Spleen (tissue), 11 donors: ENCODE data around the gene ARNT2. TPM values are rescaled to one million over a fixed set of nuclear protein-coding genes. Genes with fewer than 3 reads are reported as not detected.

Experiments used
- DNase-seq: peaks from one replicate; pipeline ENCODE4 v3.0.0-alpha.2; 2020
- H3K27ac ChIP-seq, 8 donors: fragments of 200-600 bp; sonication (generic) in 7 of 8; 1 replicate in 4 of 8; 2 replicates in 4 of 8; pipeline versions ENCODE4 v1.5.0 to v1.8.0; 2016 to 2021; ENCODE audit warnings: inconsistent platforms in 4 of 8, mild to moderate bottlenecking in 4 of 8, moderate library complexity in 1 of 8
- H3K27me3 ChIP-seq, 7 donors: fragments of 200-600 bp; sonication (generic) in 6 of 7; replicated peaks in 1 of 7; 1 replicate in 4 of 7; 2 replicates in 3 of 7; pipeline versions ENCODE4 v1.5.0 to v1.8.0; 2016 to 2021; ENCODE audit warnings: inconsistent platforms in 3 of 7, mild to moderate bottlenecking in 1 of 7
- H3K36me3 ChIP-seq, 6 donors: fragments of 200-600 bp; sonication (generic) in 5 of 6; 1 replicate in 4 of 6; 2 replicates in 2 of 6; pipeline versions ENCODE4 v1.5.0 to v1.8.0; 2016 to 2021; ENCODE audit warnings: inconsistent platforms in 2 of 6
- H3K4me1 ChIP-seq, 6 donors: fragments of 200-600 bp; sonication (generic) in 5 of 6; 1 replicate in 3 of 6; 2 replicates in 3 of 6; pipeline versions ENCODE4 v1.5.0 to v1.8.0; 2016 to 2021; ENCODE audit warnings: inconsistent platforms in 3 of 6
- H3K4me3 ChIP-seq, 8 donors: fragments of 200-600 bp; sonication (generic) in 7 of 8; 1 replicate in 4 of 8; 2 replicates in 4 of 8; pipeline versions ENCODE4 v1.5.0 to v1.8.0; 2016 to 2021; ENCODE audit warnings: inconsistent platforms in 4 of 8, mild to moderate bottlenecking in 4 of 8, moderate library complexity in 2 of 8
- H3K9me3 ChIP-seq, 8 donors: fragments of 200-600 bp; sonication (generic) in 7 of 8; 1 replicate in 4 of 8; 2 replicates in 4 of 8; pipeline versions ENCODE4 v1.5.0 to v1.8.0; 2016 to 2021; ENCODE audit warnings: inconsistent platforms in 4 of 8
- POLR2A ChIP-seq, 3 donors: fragments of 450-650 bp; IDR thresholded peaks; one replicate each; pipeline ENCODE4 v1.5.1; 2017; ENCODE audit warnings: antibody characterized with exemption in 3 of 3, mild to moderate bottlenecking in 1 of 3
- POLR2AphosphoS5 ChIP-seq, 3 donors: sonication (generic); formaldehyde crosslinking; IDR thresholded peaks; one replicate each; pipeline ENCODE4 v1.5.1; 2017; ENCODE audit warnings: antibody characterized with exemption in 3 of 3
- WGBS, 5 donors: extraction: QIAGEN DNeasy Blood & Tissue Kit in 3 of 5; methylation state at CpG; one replicate each; pipeline versions ENCODE4 v1.1.5 to v1.1.7; 2013 to 2018; 5-methylcytosine and 5-hydroxymethylcytosine counted together
- intact Hi-C: fragments of 100-400 bp; cut with DNase I; formaldehyde crosslinking; loops from one replicate; pipeline ENCODE4 v1.15.0; 2023; ENCODE audit warnings: low total_unique reads
- polyA plus RNA-seq, 3 donors: library from polyadenylated mRNA; stranded (reverse); fragments of 200-250 nt; gene quantifications; one replicate each; pipeline ENCODE4 v1.2.1, GENCODE V29; 2013
- total RNA-seq, 7 donors: library from RNA; depleted of rRNA in 3 of 7; stranded (reverse); fragments of >200 nt in 3 of 7; fragmentation: NEBNext Ultra II Directional in 4 of 7; extraction: Animal tissue kit (Norgen Biotek cat#: 25700) in 4 of 7; gene quantifications; one replicate each; pipeline versions ENCODE4 v1.1.0 to v1.2.1, GENCODE V29; 2016 to 2021
- TF ChIP-seq, protein P1 (sequence below), 11 experiments: fragments of 200-600 bp in 7 of 11; fragments of 450-650 bp in 4 of 11; sonication (generic) in 4 of 11; IDR thresholded peaks in 8 of 11; conservative IDR thresholded peaks in 3 of 11; 1 replicate in 7 of 11; 2 replicates in 4 of 11; pipeline versions ENCODE4 v1.4.0 to v1.8.0; 2016 to 2021; ENCODE audit warnings: antibody characterized with exemption in 11 of 11, inconsistent platforms in 4 of 11, mild to moderate bottlenecking in 1 of 11
- donor health status: healthy with polysubstance abuse.
- donor health status: DM: no; HTN: no; CAD: no; lungs with moderate emphysema.
- donor health status: DM: no; HTN: no; CAD: no.
- donor health status: Bipolar disorder and iron deficiency.
- donor health status: healthy.
- donor health status: DM: no; HTN: no; CAD: no.
- donor health status: DM: yes; HTN: yes; CAD: no.

Gene ARNT2
- total and polyA plus RNA-seq, 10 donors: 1.9 to 12.3 (median 9.1) TPM

DNA sequence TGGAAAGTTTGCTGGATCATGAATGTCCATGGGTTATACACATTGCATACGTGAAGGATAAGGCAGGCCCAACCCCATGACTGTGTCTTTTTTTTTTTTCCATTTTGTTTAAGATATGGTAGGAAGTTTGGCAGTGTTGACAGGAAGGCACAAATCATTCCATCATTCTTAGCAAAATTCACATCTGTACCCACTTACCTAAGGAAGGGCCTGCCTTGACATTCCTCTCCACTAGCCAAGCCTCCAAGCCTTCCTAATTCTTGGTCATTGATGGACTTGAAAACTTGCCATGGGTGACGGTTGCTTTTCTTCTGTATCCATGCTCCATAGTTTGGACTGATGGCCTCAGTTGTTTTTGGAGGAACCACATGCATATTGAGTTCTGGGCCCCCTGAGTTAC, 54.4 kb downstream of the ARNT2 start:
- intact Hi-C loops: loop anchor here (10.0 kb wide), 1 partner anchor 806 kb away; no protein-coding TSS in a partner anchor
- TF ChIP-seq POLR2A (IDR thresholded peaks at IDR 0.05): no peak
- TF ChIP-seq, protein P1, sequence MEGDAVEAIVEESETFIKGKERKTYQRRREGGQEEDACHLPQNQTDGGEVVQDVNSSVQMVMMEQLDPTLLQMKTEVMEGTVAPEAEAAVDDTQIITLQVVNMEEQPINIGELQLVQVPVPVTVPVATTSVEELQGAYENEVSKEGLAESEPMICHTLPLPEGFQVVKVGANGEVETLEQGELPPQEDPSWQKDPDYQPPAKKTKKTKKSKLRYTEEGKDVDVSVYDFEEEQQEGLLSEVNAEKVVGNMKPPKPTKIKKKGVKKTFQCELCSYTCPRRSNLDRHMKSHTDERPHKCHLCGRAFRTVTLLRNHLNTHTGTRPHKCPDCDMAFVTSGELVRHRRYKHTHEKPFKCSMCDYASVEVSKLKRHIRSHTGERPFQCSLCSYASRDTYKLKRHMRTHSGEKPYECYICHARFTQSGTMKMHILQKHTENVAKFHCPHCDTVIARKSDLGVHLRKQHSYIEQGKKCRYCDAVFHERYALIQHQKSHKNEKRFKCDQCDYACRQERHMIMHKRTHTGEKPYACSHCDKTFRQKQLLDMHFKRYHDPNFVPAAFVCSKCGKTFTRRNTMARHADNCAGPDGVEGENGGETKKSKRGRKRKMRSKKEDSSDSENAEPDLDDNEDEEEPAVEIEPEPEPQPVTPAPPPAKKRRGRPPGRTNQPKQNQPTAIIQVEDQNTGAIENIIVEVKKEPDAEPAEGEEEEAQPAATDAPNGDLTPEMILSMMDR (IDR thresholded peaks at IDR 0.05 in 8 of 11, conservative IDR thresholded peaks at IDR 0.05 in 3 of 11): no peak
- TF ChIP-seq POLR2AphosphoS5 (IDR thresholded peaks at IDR 0.05): no peak
- no peaks in the 10 kb centered on the region for H3K9me3 ChIP-seq
- no peak overlapping the region for H3K4me3 ChIP-seq
- no peak overlapping the region for H3K27ac ChIP-seq
- WGBS, 5 donors: 65 to 86% (median 82%) methylated on average over 2 of the region's 2 CpGs
- H3K27me3 ChIP-seq: peaks cover 0 to 22% (median 0%) of the 10 kb centered on the region in 7 donors
- H3K4me1 ChIP-seq: peaks cover 0 to 15% (median 9%) of the 10 kb centered on the region in 6 donors
- no peaks in the 10 kb centered on the region for H3K36me3 ChIP-seq
- no peak for DNase-seq

DNA sequence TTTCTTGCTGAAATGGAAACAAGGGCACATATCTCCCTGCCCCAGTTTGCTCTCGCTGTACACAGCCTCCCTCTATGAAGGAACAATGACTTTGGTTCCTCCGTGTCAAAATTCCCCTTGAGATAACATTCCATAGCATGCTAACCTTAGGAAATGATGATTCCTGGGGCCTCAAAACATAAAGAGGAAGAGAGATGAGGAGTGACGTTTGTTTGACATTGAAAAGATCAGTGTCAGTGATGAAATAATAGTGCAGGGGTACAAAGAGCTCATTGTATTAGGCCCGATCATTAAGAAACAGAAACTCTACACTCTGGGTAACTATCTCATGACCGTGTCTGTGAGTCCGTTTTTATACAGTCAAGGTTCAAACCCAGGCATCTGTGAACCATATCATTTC, 55.2 kb downstream of the ARNT2 start:
- Histone ChIP-seq H3K27me3 (peaks cover 0 to 22% (median 0%) of the 10 kb centered on the region in 7 donors), H3K9me3 (no peaks in the 10 kb centered on the region), H3K27ac (peak overlapping the region in 1 of 8 donors; percentile 19), H3K4me3 (no peak overlapping the region), H3K4me1 (peaks cover 0 to 15% (median 9%) of the 10 kb centered on the region in 6 donors), H3K36me3 (no peaks in the 10 kb centered on the region)
- intact Hi-C loops: loop anchor here (10.0 kb wide), 1 partner anchor 805 kb away; no protein-coding TSS in a partner anchor
- WGBS, 5 donors: 46 to 69% (median 62%) methylated on average over 6 of the region's 6 CpGs
- TF ChIP-seq POLR2AphosphoS5 (IDR thresholded peaks at IDR 0.05) (no peak), POLR2A (IDR thresholded peaks at IDR 0.05) (no peak)
- TF ChIP-seq, protein P1 (IDR thresholded peaks at IDR 0.05 in 8 of 11, conservative IDR thresholded peaks at IDR 0.05 in 3 of 11): no peak
- DNase-seq: no peak

DNA sequence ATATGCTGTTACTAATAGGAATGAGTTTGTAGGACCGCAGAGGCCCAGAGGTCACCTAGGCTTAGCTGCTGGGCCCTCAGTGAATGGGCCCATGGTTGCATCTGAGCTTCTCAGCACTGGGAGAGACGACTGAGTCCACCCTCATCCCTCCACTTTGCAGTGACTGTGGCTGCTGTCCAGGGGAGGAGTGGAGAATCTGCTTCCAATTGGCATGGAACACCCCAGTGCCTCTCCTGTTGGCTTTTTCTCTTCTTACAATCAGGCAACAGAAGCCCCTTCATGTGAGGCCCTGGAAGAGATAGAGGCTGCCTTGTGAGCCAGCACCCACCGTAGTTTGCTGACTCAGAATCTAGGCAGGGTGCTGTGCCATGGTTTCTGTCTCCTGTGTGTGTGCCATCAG, 55.6 kb downstream of the ARNT2 start:
- DNase-seq: no peak
- no peaks in the 10 kb centered on the region for H3K9me3 ChIP-seq
- intact Hi-C loops: loop anchor here (10.0 kb wide), 1 partner anchor 805 kb away; no protein-coding TSS in a partner anchor
- no peak overlapping the region for H3K4me3 ChIP-seq
- peak overlapping the region in 1 of 8 donors; percentile 19 for H3K27ac ChIP-seq
- H3K36me3 ChIP-seq: no peaks in the 10 kb centered on the region
- H3K4me1 ChIP-seq: peaks cover 0 to 15% (median 9%) of the 10 kb centered on the region in 6 donors
- WGBS, 5 donors: 83 to 95% (median 89%) methylated on average over 3 of the region's 3 CpGs
- H3K27me3 ChIP-seq: peaks cover 0 to 20% (median 0%) of the 10 kb centered on the region in 7 donors
- TF ChIP-seq POLR2AphosphoS5 (IDR thresholded peaks at IDR 0.05): no peak
- no peak for TF ChIP-seq POLR2A (IDR thresholded peaks at IDR 0.05)

DNA sequence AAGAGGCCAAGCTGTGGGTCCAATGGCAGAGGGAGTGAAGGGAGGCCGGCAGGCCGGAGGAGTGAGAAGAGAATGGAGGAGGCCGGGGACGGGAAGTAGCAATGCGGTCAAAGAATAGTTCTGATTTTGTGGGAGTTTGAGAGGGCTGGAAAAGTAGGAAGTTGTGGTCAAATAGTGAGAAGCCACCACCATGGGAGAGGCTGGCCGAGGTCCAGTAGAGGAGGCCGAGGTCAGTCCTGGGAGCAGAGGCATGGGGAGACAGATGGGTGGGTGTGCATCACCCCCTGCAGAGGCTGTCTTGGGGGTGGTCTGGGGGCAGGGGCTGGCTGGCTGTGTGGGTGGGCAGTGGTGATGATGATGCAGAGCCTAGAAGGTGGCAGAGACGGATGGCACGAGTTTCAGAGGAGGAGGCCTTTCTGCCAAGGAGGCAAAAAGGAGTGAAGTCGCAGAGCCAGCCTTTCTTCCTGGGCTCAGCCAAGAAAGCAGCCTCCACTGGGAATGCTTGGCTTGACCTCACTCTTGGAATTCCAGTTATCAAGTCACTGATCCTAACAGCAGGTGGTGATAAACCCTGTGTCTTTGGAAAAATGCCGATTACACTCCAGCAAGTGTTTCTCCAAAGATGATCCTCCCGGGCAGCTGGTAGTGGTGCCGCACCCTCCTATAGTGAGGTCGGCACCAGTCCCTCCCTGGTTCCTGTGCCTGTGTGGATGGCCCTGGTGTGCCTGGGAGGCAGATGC, 57.3 kb downstream of the ARNT2 start:
- no peaks in the 10 kb centered on the region for H3K36me3 ChIP-seq
- no peak for DNase-seq
- 63 to 84% (median 77%) methylated on average over 14 of the region's 14 CpGs for WGBS, 5 donors
- no peaks in the 10 kb centered on the region for H3K9me3 ChIP-seq
- H3K27me3 ChIP-seq: peaks cover 0 to 12% (median 0%) of the 10 kb centered on the region in 7 donors
- TF ChIP-seq POLR2A (IDR thresholded peaks at IDR 0.05): no peak
- TF ChIP-seq, protein P1 (IDR thresholded peaks at IDR 0.05 in 8 of 11, conservative IDR thresholded peaks at IDR 0.05 in 3 of 11): no peak
- no peak for TF ChIP-seq POLR2AphosphoS5 (IDR thresholded peaks at IDR 0.05)
- H3K4me3 ChIP-seq: no peak overlapping the region
- no peak overlapping the region for H3K27ac ChIP-seq
- intact Hi-C loops: no loop called here
- peaks cover 0 to under 1% (median 0%) of the 10 kb centered on the region in 6 donors for H3K4me1 ChIP-seq
